ENCODE data around the gene TNFAIP1. TPM values are rescaled to one million over a fixed set of nuclear protein-coding genes. Genes with fewer than 3 reads are reported as not detected.

TNFAIP1 gene
- total RNA-seq, 2 donors from 2014 or later, result 28.1 to 47.6 TPM

GRCh38 chr17:28320215-28321061, 15.1 kb upstream of the TNFAIP1 start:
- no peak for TF ChIP-seq CTCF (IDR thresholded peaks at IDR 0.05)
- H3K4me3 ChIP-seq, result no peak overlapping the region

GRCh38 chr17:28324267-28324745, 11.3 kb upstream of the TNFAIP1 start:
- DNase-seq (ENCODE audit: low spot score), result no peak
- peaks cover 0 to 9% of the 10 kb centered on the region in 2 donors for H3K4me1 ChIP-seq

More at GRCh38 chr17:28320215-28321061, 15.1 kb upstream of the TNFAIP1 start:
- Histone ChIP-seq H3K27ac (no peak overlapping the region), H3K36me3 (no peaks in the 10 kb centered on the region), H3K27me3 (no peaks in the 10 kb centered on the region), H3K4me1 (peaks cover 0 to 18% of the 10 kb centered on the region in 2 donors), H3K9me3 (no peaks in the 10 kb centered on the region)
- DNase-seq (ENCODE audit: low spot score), result no peak

GRCh38 chr17:28324781-28325180, 10.8 kb upstream of the TNFAIP1 start:
- Histone ChIP-seq H3K4me1 (peaks cover 0 to 4% of the 10 kb centered on the region in 2 donors), H3K4me3 (no peak overlapping the region), H3K27ac (no peak overlapping the region), H3K36me3 (peaks cover 28% of the 10 kb centered on the region), H3K27me3 (no peaks in the 10 kb centered on the region), H3K9me3 (no peaks in the 10 kb centered on the region)
- no peak for DNase-seq (ENCODE audit: low spot score)
- TF ChIP-seq CTCF (IDR thresholded peaks at IDR 0.05), result no peak

More at GRCh38 chr17:28324267-28324745, 11.3 kb upstream of the TNFAIP1 start:
- peaks cover 24% of the 10 kb centered on the region for H3K36me3 ChIP-seq
- H3K27me3 ChIP-seq, result no peaks in the 10 kb centered on the region
- no peak overlapping the region for H3K27ac ChIP-seq
- TF ChIP-seq CTCF (IDR thresholded peaks at IDR 0.05), result no peak
- H3K4me3 ChIP-seq, result no peak overlapping the region
- no peaks in the 10 kb centered on the region for H3K9me3 ChIP-seq

- H3K4me3 ChIP-seq, result no peak overlapping the region
- H3K27ac ChIP-seq, result no peak overlapping the region
- TF ChIP-seq CTCF (IDR thresholded peaks at IDR 0.05), result no peak
- no peaks in the 10 kb centered on the region for H3K27me3 ChIP-seq
- H3K36me3 ChIP-seq, result peaks cover 29% of the 10 kb centered on the region
- H3K4me1 ChIP-seq, result peaks cover 0 to under 1% of the 10 kb centered on the region in 2 donors
- no peaks in the 10 kb centered on the region for H3K9me3 ChIP-seq
- DNase-seq (ENCODE audit: low spot score), result no peak
Observed at GRCh38 chr17:28325211-28325610, 10.3 kb upstream of the TNFAIP1 start.

GRCh38 chr17:28326114-28326513, 9.4 kb upstream of the TNFAIP1 start:
- Histone ChIP-seq H3K36me3 (peaks cover 37% of the 10 kb centered on the region), H3K4me1 (no peaks in the 10 kb centered on the region), H3K27ac (no peak overlapping the region), H3K4me3 (no peak overlapping the region), H3K9me3 (no peaks in the 10 kb centered on the region), H3K27me3 (no peaks in the 10 kb centered on the region)
- TF ChIP-seq CTCF (IDR thresholded peaks at IDR 0.05), result no peak
- peak; percentile 32 for DNase-seq (ENCODE audit: low spot score)
